K562 (cell line): ENCODE results near the gene NT5E. TPM values are rescaled to one million over a fixed set of nuclear protein-coding genes. Genes with fewer than 3 reads are reported as not detected.

Experiments
- ATAC-seq: fragments of 200-7000 bp; cut with Tn5 transposase; 3 replicates; pipeline ENCODE4 v1.9.1; 2020; ENCODE audit warnings: moderate library complexity
- BruUV-seq: library from RNA; stranded (reverse); fragments of 400-500 nt; replicated peaks from 2 replicates; lab custom pipeline; 2021; lab: Mats Ljungman, UMichigan
- CTCF ChIA-PET: fragments of 300-600 bp; formaldehyde crosslinking; extraction: SDS; loops from one replicate; lab custom pipeline; 2021; ENCODE audit warnings: low intra/inter-chr PET ratio; lab: Yijun Ruan, JAX
- POLR2A ChIA-PET: fragments of 300-600, 350-650 bp; sonication (Branson Sonifier 250); formaldehyde crosslinking; extraction: SDS; loops from one replicate; lab custom pipeline; 2021; ENCODE audit warnings: antibody characterized with exemption, inconsistent platforms; lab: Yijun Ruan, JAX
- DNase-seq, 4 experiments: peaks; one replicate each; pipeline versions ENCODE4 v3.0.0 to v3.0.0-alpha.2; 2011 to 2018; ENCODE audit warnings: low spot score in 3 of 4, mixed read lengths in 3 of 4; ENCODE audit errors: extremely low read depth in 1 of 4
- FAIRE-seq: peaks from 2 replicates; lab custom pipeline; 2011; peaks lifted over from hg19 to GRCh38; lab: Jason Lieb, UNC
- H2AFZ ChIP-seq: 2 replicates; pipeline ENCODE4 v1.6.0; 2011; ENCODE audit warnings: low read depth, low read length, control low read depth, inconsistent platforms
- H3K27ac ChIP-seq: fragments of 200-600 bp; 3 replicates; pipeline ENCODE4 v1.8.0; 2011; ENCODE audit warnings: low read depth, mild to moderate bottlenecking, control low read depth, inconsistent platforms, low read length, moderate library complexity, mixed read lengths; ENCODE audit errors: extremely low read depth
- H3K27me3 ChIP-seq, 2 experiments: fragments of 300-600 bp in 1 of 2; 2 replicates in 1 of 2; 3 replicates in 1 of 2; pipeline versions ENCODE4 v1.6.0 to v1.8.0; 2011; ENCODE audit warnings: inconsistent platforms in 2 of 2, low read length in 2 of 2, mild to moderate bottlenecking in 1 of 2, mixed read lengths in 1 of 2, moderate library complexity in 1 of 2; ENCODE audit not compliant: control insufficient read depth in 2 of 2, insufficient read depth in 2 of 2
- H3K36me3 ChIP-seq: fragments of 300-600 bp; 3 replicates; pipeline ENCODE4 v1.8.0; 2011; ENCODE audit warnings: mild to moderate bottlenecking, low read length, inconsistent platforms; ENCODE audit not compliant: control insufficient read depth, insufficient read depth
- H3K4me1 ChIP-seq, 2 experiments: fragments of 200-600 bp in 1 of 2; replicated peaks in 1 of 2; 2 replicates in 1 of 2; 3 replicates in 1 of 2; pipeline versions ENCODE4 v1.5.1 to v1.8.0; 2011; ENCODE audit warnings: inconsistent platforms in 2 of 2, low read length in 2 of 2, mild to moderate bottlenecking in 1 of 2, mixed read lengths in 1 of 2, moderate library complexity in 1 of 2; ENCODE audit not compliant: control insufficient read depth in 2 of 2, insufficient read depth in 2 of 2
- H3K4me2 ChIP-seq: 2 replicates; pipeline ENCODE4 v1.6.1; 2011; ENCODE audit warnings: low read length, control low read depth, inconsistent platforms, mixed read lengths; ENCODE audit not compliant: insufficient read depth
- H3K4me3 ChIP-seq: fragments of 200-600 bp; sonication (generic), shearing (Covaris generic); 2 replicates; pipeline ENCODE4 v1.5.1; 2016; ENCODE audit warnings: control low read depth, inconsistent platforms
- H3K79me2 ChIP-seq: fragments of 200-600 bp; 3 replicates; pipeline ENCODE4 v1.8.0; 2011; ENCODE audit warnings: low read length, inconsistent platforms; ENCODE audit not compliant: control insufficient read depth, insufficient read depth
- H3K9ac ChIP-seq, 2 experiments: 2 replicates each; pipeline versions ENCODE4 v1.6.0 to v1.6.1; 2011; ENCODE audit warnings: low read depth in 2 of 2, low read length in 2 of 2, control low read depth in 1 of 2, inconsistent platforms in 1 of 2, mild to moderate bottlenecking in 1 of 2, mixed read lengths in 1 of 2; ENCODE audit not compliant: insufficient read depth in 1 of 2
- H3K9me1 ChIP-seq: one replicate; pipeline ENCODE4 v1.6.0; 2011; ENCODE audit warnings: inconsistent platforms, mild to moderate bottlenecking, low read length, moderate library complexity; ENCODE audit not compliant: control insufficient read depth, insufficient read depth
- H3K9me3 ChIP-seq: replicated peaks from 2 replicates; pipeline ENCODE4 v1.5.1; 2011; ENCODE audit warnings: low read depth, low read length, inconsistent platforms; ENCODE audit not compliant: control insufficient read depth, insufficient read depth
- H4K20me1 ChIP-seq: replicated peaks from 2 replicates; pipeline ENCODE4 v1.6.1; 2011; ENCODE audit warnings: low read length, inconsistent platforms, mixed read lengths; ENCODE audit not compliant: control insufficient read depth, insufficient read depth
- DPF2 ChIP-seq: fragments of 450-650 bp; IDR thresholded peaks from 2 replicates; pipeline ENCODE4 v1.6.1; 2016
- HOMEZ ChIP-seq: fragments of 250-450 bp; sonication (Bioruptor Pico); IDR thresholded peaks from 2 replicates; pipeline ENCODE4 v1.4.0; 2020; ENCODE audit warnings: mild to moderate bottlenecking, moderate library complexity
- KAT2B ChIP-seq: IDR thresholded peaks from one replicate; pipeline ENCODE4 v1.6.1; 2012; ENCODE audit warnings: low read depth, mild to moderate bottlenecking, control low read depth, inconsistent platforms, low read length, moderate library complexity
- SIRT6 ChIP-seq: IDR thresholded peaks from one replicate; pipeline ENCODE4 v1.6.1; 2012; ENCODE audit warnings: low read depth, mild to moderate bottlenecking, control low read depth, inconsistent platforms, low read length, moderate library complexity
- ZBTB8A ChIP-seq: fragments of 450-650 bp; IDR thresholded peaks from 2 replicates; pipeline ENCODE4 v1.6.1; 2018; ENCODE audit warnings: mild to moderate bottlenecking, moderate library complexity; ENCODE audit not compliant: partially characterized antibody
- ZNF431 ChIP-seq: sonication (generic); formaldehyde crosslinking; IDR thresholded peaks from 2 replicates; pipeline ENCODE4 v1.8.0; 2022; ENCODE audit warnings: mild to moderate bottlenecking, missing genetic modification reagents
- WGBS: fragments of 100-300 bp; shearing (Covaris generic); methylation state at CpG from one replicate; pipeline ENCODE4 v1.1.6; 2016; ENCODE audit warnings: low coverage, mixed read lengths; ENCODE audit not compliant: insufficient coverage; ENCODE audit errors: missing lambda C conversion rate; 5-methylcytosine and 5-hydroxymethylcytosine counted together
- in situ Hi-C: fragments of 300-500 bp; cut with MboI; formaldehyde crosslinking; loops from 4 replicates; pipeline ENCODE4 v1.15.0; 2018; ENCODE audit warnings: inconsistent platforms, mixed read lengths
- intact Hi-C: fragments of 100-400 bp; cut with micrococcal nuclease; formaldehyde crosslinking; loops from 2 replicates; pipeline ENCODE4 v1.14.2; 2022
- polyA plus RNA-seq, 8 experiments: library from polyadenylated mRNA; depleted of rRNA in 4 of 8; stranded (reverse) in 5 of 8; unstranded in 3 of 8; fragments of >200 nt; fragmentation: Nextera tagmentation in 2 of 8; fragmentation: Illumina TruSeq in 1 of 8; extraction: Ambion mirVana in 2 of 8; extraction: Trizol in 1 of 8; gene quantifications; 2 replicates each; pipeline versions ENCODE4 v1.2.1 to v1.2.3, GENCODE V29; 2011 to 2014; ENCODE audit warnings: inconsistent platforms in 1 of 8, missing spikeins in 1 of 8
- total RNA-seq, 7 experiments: library from RNA; depleted of rRNA in 6 of 7; stranded (reverse); fragments of >200 nt in 6 of 7; fragmentation: Illumina TruSeq in 2 of 7; extraction: Trizol in 2 of 7; gene quantifications; 2 replicates each; pipeline versions ENCODE4 v1.2.1 to v1.2.3, GENCODE V29; 2011 to 2021; ENCODE audit warnings: low replicate concordance in 1 of 7
- TF ChIP-seq, protein P1 (sequence below): sonication (generic); formaldehyde crosslinking; IDR thresholded peaks from 2 replicates; pipeline ENCODE4 v1.8.1; 2023; ENCODE audit warnings: missing genetic modification reagents, mild to moderate bottlenecking, borderline replicate concordance

NT5E gene
- total and polyA plus RNA-seq, 9 of the 15 experiments (the other 6 are each of a cell fraction or from before 2014, with no cell fraction given), result 0.01 to 0.13 TPM; not detected in 7

- no peaks in the 10 kb centered on the region; the same call in 1 of the 2 replicates for H4K20me1 ChIP-seq
- H3K4me1 ChIP-seq, result no peaks in the 10 kb centered on the region
- no peak overlapping the region for H2AFZ ChIP-seq
- no peak for FAIRE-seq
- H3K4me3 ChIP-seq, result no peak overlapping the region
- H3K4me2 ChIP-seq, result no peak overlapping the region
- no peaks in the 10 kb centered on the region for H3K36me3 ChIP-seq
- no peak for ATAC-seq
- H3K79me2 ChIP-seq, result no peaks in the 10 kb centered on the region
- no TSS peak for BruUV-seq
- no peaks in the 10 kb centered on the region for H3K9me3 ChIP-seq
- intact Hi-C loops (no loop called here), in situ Hi-C loops (no loop called here)
- CTCF ChIA-PET, result no interaction called here
- no peaks in the 10 kb centered on the region for H3K9me1 ChIP-seq
- H3K27me3 ChIP-seq, result no peaks in the 10 kb centered on the region; a peak in 1 of 5 replicates
- POLR2A ChIA-PET, result interaction anchor here (1.7 kb wide), 1 partner anchor 10 kb away, joined by 10 read pairs; no protein-coding TSS in a partner anchor
- H3K27ac ChIP-seq, result no peak overlapping the region
- H3K9ac ChIP-seq, result no peak overlapping the region
- TF ChIP-seq ZBTB8A, result no peak
- TF ChIP-seq KAT2B, result no peak
- TF ChIP-seq DPF2, result no peak
- no peak for TF ChIP-seq HOMEZ (CRISPR knock-in tag)
- TF ChIP-seq ZNF431 (CRISPR knock-in tag), result peak; percentile 85
- no peak for TF ChIP-seq SIRT6
- TF ChIP-seq, protein P1, sequence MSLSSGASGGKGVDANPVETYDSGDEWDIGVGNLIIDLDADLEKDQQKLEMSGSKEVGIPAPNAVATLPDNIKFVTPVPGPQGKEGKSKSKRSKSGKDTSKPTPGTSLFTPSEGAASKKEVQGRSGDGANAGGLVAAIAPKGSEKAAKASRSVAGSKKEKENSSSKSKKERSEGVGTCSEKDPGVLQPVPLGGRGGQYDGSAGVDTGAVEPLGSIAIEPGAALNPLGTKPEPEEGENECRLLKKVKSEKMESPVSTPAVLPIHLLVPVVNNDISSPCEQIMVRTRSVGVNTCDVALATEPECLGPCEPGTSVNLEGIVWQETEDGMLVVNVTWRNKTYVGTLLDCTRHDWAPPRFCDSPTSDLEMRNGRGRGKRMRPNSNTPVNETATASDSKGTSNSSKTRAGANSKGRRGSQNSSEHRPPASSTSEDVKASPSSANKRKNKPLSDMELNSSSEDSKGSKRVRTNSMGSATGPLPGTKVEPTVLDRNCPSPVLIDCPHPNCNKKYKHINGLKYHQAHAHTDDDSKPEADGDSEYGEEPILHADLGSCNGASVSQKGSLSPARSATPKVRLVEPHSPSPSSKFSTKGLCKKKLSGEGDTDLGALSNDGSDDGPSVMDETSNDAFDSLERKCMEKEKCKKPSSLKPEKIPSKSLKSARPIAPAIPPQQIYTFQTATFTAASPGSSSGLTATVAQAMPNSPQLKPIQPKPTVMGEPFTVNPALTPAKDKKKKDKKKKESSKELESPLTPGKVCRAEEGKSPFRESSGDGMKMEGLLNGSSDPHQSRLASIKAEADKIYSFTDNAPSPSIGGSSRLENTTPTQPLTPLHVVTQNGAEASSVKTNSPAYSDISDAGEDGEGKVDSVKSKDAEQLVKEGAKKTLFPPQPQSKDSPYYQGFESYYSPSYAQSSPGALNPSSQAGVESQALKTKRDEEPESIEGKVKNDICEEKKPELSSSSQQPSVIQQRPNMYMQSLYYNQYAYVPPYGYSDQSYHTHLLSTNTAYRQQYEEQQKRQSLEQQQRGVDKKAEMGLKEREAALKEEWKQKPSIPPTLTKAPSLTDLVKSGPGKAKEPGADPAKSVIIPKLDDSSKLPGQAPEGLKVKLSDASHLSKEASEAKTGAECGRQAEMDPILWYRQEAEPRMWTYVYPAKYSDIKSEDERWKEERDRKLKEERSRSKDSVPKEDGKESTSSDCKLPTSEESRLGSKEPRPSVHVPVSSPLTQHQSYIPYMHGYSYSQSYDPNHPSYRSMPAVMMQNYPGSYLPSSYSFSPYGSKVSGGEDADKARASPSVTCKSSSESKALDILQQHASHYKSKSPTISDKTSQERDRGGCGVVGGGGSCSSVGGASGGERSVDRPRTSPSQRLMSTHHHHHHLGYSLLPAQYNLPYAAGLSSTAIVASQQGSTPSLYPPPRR (CRISPR knock-in tag), result no peak
- DNase-seq, result no peak
- 46% methylated on average over 8 of the region's 8 CpGs for WGBS
These were observed 46.2 kb downstream of the NT5E start for GRCh38 chr6:85496009-85496579.
